GM21360 (cell line): Measurements from ENCODE around the gene STOX1.
"Not testable (repeated sequence)": the region's sequence is repeated elsewhere in the genome, so short reads cannot be mapped to it uniquely, and the experiment has no call there.

Experiments used
- ATAC-seq: cut with Tn5 transposase; IDR thresholded peaks from one replicate; pipeline ENCODE4 v1.9.1; 2021; ENCODE audit warnings: mild to moderate bottlenecking, moderate library complexity; ENCODE audit not compliant: unreplicated experiment

STOX1 gene

GRCh38 chr10:68878496-68878895 lies 51.2 kb downstream of the STOX1 start:
- ATAC-seq = no peak

DNA sequence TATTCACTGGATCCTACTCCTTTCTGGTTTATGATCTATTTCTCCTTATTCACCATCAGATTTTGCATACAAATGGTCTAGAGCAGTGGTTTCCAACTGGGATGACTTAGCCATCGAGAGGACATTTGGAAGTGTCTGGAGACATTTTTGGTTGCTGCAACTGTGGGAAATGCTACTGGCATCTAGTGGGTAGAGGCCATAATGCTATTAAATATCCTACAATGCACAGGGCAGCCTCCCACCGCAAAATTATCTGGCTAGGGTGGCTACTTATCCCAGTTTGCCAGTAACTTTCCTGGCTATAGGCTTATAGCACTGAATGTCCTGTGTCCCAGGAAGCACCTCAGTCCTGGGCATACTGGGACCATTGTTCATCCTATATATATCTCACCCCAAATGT lies 52.3 kb downstream of the STOX1 start:
- no peak for ATAC-seq

DNA sequence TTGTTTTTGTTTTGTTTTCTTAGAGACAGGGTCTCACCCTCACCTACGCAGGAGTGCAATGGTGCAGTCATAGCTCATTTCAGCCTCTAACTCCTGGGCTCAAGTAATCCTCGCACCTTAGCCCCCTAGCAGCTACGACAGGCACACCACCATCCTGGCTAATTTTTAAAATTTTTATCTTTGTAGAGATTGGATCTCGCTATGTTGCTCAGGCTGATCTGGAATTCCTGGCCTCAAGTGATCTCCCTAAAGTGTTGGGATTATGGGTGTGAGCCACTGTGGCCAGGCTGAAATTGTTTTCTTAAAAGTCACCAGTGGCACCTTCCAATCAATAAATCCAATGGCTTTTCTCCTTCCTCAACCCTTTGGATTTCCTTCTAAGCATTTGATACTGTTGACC lies 52.9 kb downstream of the STOX1 start:
- no peak for ATAC-seq

DNA sequence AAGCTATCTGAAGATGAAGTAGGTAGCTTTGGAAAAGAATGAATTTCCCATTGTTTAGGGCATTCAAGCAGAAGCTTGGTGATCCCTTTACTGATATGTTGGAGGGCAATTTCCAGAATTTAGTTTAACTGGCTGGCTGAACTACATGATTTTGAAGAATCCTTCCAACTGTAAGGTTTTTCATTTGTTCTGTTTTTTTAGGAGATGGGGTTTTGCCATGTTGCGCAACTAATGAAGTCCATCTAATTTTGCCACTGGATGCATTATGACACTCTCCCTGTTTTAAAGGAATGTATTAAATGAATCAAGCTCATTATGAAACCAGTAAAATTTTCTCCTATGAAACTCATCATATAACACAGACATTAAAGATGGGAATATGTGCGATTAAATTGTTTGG lies 67.7 kb downstream of the STOX1 start:
- no peak for ATAC-seq

- no peak for ATAC-seq
Measured at GRCh38 chr10:68897336-68897741, 70.0 kb downstream of the STOX1 start.

DNA sequence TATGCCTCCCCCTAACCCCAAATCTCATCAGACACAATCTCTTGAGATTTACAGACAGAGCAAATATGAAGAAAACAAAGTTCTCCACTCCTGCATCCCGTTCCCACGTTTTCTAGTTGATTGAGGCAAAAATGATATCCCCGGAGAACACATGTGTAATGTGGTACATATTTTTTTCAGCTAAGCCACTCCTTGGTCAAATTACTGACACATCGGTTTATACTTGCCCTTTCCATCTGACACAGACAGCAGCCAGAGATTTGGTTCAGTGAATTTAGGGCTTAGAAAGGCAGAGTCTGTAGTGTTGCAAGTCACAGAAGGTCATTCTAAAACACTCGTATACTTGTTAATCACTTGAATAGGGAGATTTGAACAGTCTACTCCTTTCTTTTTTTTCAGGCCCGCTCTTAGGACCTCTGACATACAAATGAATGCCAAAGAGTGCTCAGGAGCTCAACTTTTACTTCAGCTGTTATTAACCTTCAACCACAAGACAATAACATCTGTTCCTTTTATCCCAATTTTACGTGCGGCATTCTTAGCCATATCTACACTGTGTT lies 71.9 kb downstream of the STOX1 start:
- no peak for ATAC-seq

DNA sequence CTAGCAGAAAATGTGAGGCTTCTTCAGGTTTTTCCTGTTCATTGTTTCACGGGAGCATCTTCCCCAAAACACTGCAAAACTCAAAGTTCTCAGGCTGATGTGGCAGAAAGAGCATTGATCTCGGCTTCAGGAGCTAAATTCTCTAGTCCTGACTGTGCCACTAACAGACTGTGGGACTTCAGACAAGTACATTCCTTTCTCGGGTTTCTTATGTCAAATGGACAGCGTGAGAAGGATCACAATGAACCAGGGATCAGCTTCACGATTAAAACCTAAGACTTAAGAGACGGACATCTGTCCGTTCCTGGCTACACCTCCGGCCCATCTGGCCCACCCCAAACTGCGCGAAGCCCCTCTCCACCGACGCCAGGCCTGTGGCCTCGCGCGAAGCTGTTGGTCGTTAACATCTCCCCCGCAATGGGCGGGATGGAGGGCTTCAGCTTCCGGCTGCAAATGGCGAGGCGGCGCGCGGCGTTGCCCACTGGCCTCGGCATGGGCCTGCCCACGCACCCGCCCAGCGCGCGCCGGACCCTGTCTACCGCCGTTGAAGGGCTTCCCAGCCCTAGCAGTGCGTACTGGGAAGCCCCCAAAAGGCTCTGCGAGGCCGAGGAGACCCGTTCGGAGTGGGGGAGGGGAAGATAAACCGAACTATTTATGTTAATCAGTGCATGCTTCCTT lies 73.2 kb downstream of the STOX1 start:
- no peak for ATAC-seq

- peak; percentile 94 for ATAC-seq
Measured at GRCh38 chr10:68901105-68901927, 74.0 kb downstream of the STOX1 start, which contains the start of gene DDX50. Gene DDX50 (plus strand): TSS chr10:68901315. CDS start chr10:68901385, 70 bp downstream.

- no peak for ATAC-seq
Measured at GRCh38 chr10:68902382-68902781, 75.1 kb downstream of the STOX1 start.

- ATAC-seq = no peak
Measured at GRCh38 chr10:68924593-68924992, 97.3 kb downstream of the STOX1 start.

DNA sequence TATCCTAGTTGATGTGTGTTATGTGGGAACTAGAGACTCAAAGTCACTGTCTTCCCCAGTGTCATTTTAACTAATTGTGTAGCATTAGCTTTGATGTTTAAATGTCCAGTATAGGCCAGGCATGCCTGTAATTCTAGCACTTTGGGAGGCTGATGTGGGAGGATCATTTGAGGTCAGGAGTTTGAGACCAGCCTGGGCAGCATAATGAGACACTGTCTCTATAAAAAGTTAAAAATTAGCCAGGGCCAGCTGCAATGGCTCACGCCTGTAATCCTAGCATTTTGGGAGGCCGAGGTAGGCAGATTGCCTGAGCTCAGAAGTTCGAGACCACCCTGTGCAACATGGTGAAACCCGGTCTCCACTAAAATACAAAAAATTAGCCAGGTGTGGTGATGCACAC lies 98.2 kb downstream of the STOX1 start:
- ATAC-seq = no peak

- not testable (repeated sequence) for ATAC-seq
Measured at GRCh38 chr10:68929157-68929556, 101.8 kb downstream of the STOX1 start.

- ATAC-seq = not testable (repeated sequence)
Measured at GRCh38 chr10:68929888-68930287, 102.6 kb downstream of the STOX1 start.

GRCh38 chr10:68932860-68933259 lies 105.5 kb downstream of the STOX1 start:
- ATAC-seq = not testable (repeated sequence)

DNA sequence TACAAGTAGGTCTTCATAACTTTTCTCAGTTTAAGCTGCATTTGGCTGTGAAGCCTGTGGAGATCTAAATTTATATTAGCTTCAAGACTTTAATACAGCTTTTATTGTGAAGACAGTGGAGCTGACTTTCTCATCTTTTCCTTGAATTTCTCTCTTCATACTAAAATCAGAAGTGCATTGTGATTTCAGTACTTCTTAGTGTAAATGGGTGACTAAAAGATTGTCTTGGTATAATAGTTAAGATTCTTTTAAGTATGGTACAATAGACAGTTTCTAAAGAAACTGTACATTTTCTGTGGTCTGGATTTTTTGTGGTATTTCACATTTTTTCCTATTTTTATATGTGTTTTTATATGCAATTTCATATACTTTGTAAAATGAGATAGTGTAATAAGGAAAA lies 107.7 kb downstream of the STOX1 start:
- no peak for ATAC-seq

DNA sequence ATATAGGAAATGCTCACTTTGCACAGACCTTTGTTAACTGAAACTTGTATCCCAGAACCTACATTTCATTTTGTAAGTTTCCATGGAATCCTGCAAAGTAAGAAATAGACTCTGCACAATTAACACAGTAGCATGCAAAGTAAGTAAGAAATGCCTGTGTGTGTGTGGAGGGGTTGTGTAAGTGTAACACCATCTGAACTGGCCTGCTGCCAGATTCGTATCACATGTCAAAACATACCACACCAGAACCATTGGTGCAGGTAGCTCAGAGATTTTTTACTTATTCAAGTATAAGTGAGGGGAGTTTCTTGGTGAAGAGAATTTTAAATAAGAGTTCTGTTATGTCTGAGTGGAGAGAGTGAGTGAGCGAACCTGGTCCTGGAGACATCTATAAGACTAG lies 110.8 kb downstream of the STOX1 start:
- no peak for ATAC-seq

DNA sequence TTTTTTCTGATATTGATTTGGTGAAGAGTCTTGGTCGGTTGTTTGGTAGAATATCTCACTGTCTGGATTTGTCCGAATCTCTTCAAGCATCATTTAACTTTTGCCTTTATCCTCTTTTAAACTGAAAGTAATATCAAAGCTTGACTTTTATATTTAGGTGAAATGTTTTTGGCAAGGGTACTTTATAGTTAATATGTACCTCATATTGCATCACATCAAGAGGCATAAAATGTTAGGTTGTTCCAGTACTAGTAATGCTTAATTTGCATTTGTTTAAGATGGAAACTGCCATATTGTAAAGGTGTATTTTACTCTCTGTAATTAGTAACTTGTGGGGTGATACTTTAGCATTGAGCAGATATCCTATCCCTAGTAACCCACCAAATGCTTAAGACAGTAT lies 111.6 kb downstream of the STOX1 start:
- ATAC-seq = no peak

GRCh38 chr10:68940917-68941316 lies 113.6 kb downstream of the STOX1 start:
- ATAC-seq = not testable (repeated sequence)
